K562 (cell line): Measurements from ENCODE around the gene FOSL1. TPM values are rescaled to one million over a fixed set of nuclear protein-coding genes. Genes with fewer than 3 reads are reported as not detected.

Experiments
- CBX2 ChIP-seq: fragments of 200-600 bp; sonication (generic); IDR thresholded peaks from one replicate; pipeline ENCODE4 v1.6.1; 2012; ENCODE audit warnings: mild to moderate bottlenecking, low read length, inconsistent platforms; ENCODE audit not compliant: insufficient read depth, poor library complexity, severe bottlenecking
- CBX3 ChIP-seq, 2 experiments: IDR thresholded peaks; 1 replicate in 1 of 2; 2 replicates in 1 of 2; pipeline ENCODE4 v1.6.1; 2012; ENCODE audit warnings: inconsistent platforms in 2 of 2, low read length in 2 of 2, borderline replicate concordance in 1 of 2, control low read depth in 1 of 2
- CC2D1A ChIP-seq: fragments of 450-650 bp; IDR thresholded peaks from 2 replicates; pipeline ENCODE4 v1.6.1; 2017; ENCODE audit warnings: mild to moderate bottlenecking
- ESRRA ChIP-seq: fragments of 450-650 bp; IDR thresholded peaks from 2 replicates; pipeline ENCODE4 v1.6.1; 2014; ENCODE audit warnings: low read depth, mild to moderate bottlenecking, moderate library complexity, borderline replicate concordance
- NELFE ChIP-seq: IDR thresholded peaks from 2 replicates; pipeline ENCODE4 v1.6.1; 2011; ENCODE audit warnings: mild to moderate bottlenecking; ENCODE audit not compliant: insufficient read depth, insufficient read length
- RBBP5 ChIP-seq: fragments of 200-600 bp; sonication (generic); IDR thresholded peaks from 2 replicates; pipeline ENCODE4 v1.6.1; 2012; ENCODE audit warnings: borderline replicate concordance, mild to moderate bottlenecking, low read length, control low read depth, inconsistent platforms; ENCODE audit not compliant: insufficient read depth, poor library complexity, severe bottlenecking
- RCOR1 ChIP-seq, 2 experiments: IDR thresholded peaks; 2 replicates each; pipeline ENCODE4 v1.6.1; 2012; ENCODE audit warnings: low read depth in 2 of 2, low read length in 2 of 2, borderline replicate concordance in 1 of 2, improper control_type of control experiment in 1 of 2
- SMAD4 ChIP-seq: fragments of 250-450 bp; sonication (Bioruptor Pico); conservative IDR thresholded peaks from 2 replicates; pipeline ENCODE4 v1.8.0; 2021; ENCODE audit warnings: inconsistent platforms, mild to moderate bottlenecking, moderate library complexity
- ZNF444 ChIP-seq: fragments of 250-450 bp; sonication (Bioruptor Pico); IDR thresholded peaks from 2 replicates; pipeline ENCODE4 v1.4.0; 2020; ENCODE audit warnings: mild to moderate bottlenecking, moderate library complexity
- ZNF707 ChIP-seq: fragments of 250-450 bp; sonication (Bioruptor Pico); conservative IDR thresholded peaks from 2 replicates; pipeline ENCODE4 v1.8.0; 2022; ENCODE audit warnings: inconsistent platforms, mild to moderate bottlenecking, moderate library complexity
- ZSCAN29 ChIP-seq: fragments of 450-650 bp; IDR thresholded peaks from 2 replicates; pipeline ENCODE4 v1.6.1; 2017
- polyA plus RNA-seq, 8 experiments: library from polyadenylated mRNA; depleted of rRNA in 4 of 8; stranded (reverse) in 5 of 8; unstranded in 3 of 8; fragments of >200 nt; fragmentation: Nextera tagmentation in 2 of 8; fragmentation: Illumina TruSeq in 1 of 8; extraction: Ambion mirVana in 2 of 8; extraction: Trizol in 1 of 8; gene quantifications; 2 replicates each; pipeline versions ENCODE4 v1.2.1 to v1.2.3, GENCODE V29; 2011 to 2014; ENCODE audit warnings: inconsistent platforms in 1 of 8, missing spikeins in 1 of 8
- total RNA-seq, 7 experiments: library from RNA; depleted of rRNA in 6 of 7; stranded (reverse); fragments of >200 nt in 6 of 7; fragmentation: Illumina TruSeq in 2 of 7; extraction: Trizol in 2 of 7; gene quantifications; 2 replicates each; pipeline versions ENCODE4 v1.2.1 to v1.2.3, GENCODE V29; 2011 to 2021; ENCODE audit warnings: low replicate concordance in 1 of 7
- TF ChIP-seq, protein P1 (sequence below): fragments of 450-650 bp; formaldehyde crosslinking; IDR thresholded peaks from 2 replicates; pipeline ENCODE4 v1.4.0; 2022; ENCODE audit warnings: missing genetic modification characterization
- TF ChIP-seq, protein P2 (sequence below), 3 experiments: IDR thresholded peaks in 2 of 3; conservative IDR thresholded peaks in 1 of 3; 2 replicates each; pipeline ENCODE4 v1.5.1; 2011 to 2012; ENCODE audit warnings: low read length in 3 of 3, mild to moderate bottlenecking in 3 of 3, control low read depth in 2 of 3, improper control_type of control experiment in 1 of 3, inconsistent platforms in 1 of 3, low read depth in 1 of 3, mixed read lengths in 1 of 3, moderate library complexity in 1 of 3; ENCODE audit not compliant: insufficient read depth in 2 of 3
- TF ChIP-seq, protein P3 (sequence below): fragments of 250-450 bp; sonication (Bioruptor Pico); IDR thresholded peaks from 2 replicates; pipeline ENCODE4 v1.5.0; 2020; ENCODE audit warnings: mild to moderate bottlenecking, borderline replicate concordance
- TF ChIP-seq, protein P4 (sequence below), 2 experiments: IDR thresholded peaks; 2 replicates each; pipeline ENCODE4 v1.6.1; 2011; ENCODE audit warnings: borderline replicate concordance in 1 of 2, control low read depth in 1 of 2, low read depth in 1 of 2, low read length in 1 of 2, mild to moderate bottlenecking in 1 of 2, mixed read lengths in 1 of 2, moderate library complexity in 1 of 2; ENCODE audit not compliant: insufficient read depth in 1 of 2, insufficient read length in 1 of 2, poor library complexity in 1 of 2, severe bottlenecking in 1 of 2; ENCODE audit errors: extremely low read depth in 1 of 2
- TF ChIP-seq, protein P5 (sequence below): sonication (generic); formaldehyde crosslinking; IDR thresholded peaks from 2 replicates; pipeline ENCODE4 v1.8.0; 2022; ENCODE audit warnings: missing genetic modification reagents, mild to moderate bottlenecking, moderate library complexity, borderline replicate concordance
- TF ChIP-seq, protein P6 (sequence below): fragments of 250-450 bp; sonication (Bioruptor Pico); IDR thresholded peaks from 2 replicates; pipeline ENCODE4 v1.8.0; 2022; ENCODE audit warnings: moderate library complexity, mild to moderate bottlenecking, inconsistent platforms

FOSL1 gene
- total and polyA plus RNA-seq, 9 of the 15 experiments (the other 6 are each of a cell fraction or from before 2014, with no cell fraction given) = 3.5 to 39.6 (median 10.0) TPM

DNA sequence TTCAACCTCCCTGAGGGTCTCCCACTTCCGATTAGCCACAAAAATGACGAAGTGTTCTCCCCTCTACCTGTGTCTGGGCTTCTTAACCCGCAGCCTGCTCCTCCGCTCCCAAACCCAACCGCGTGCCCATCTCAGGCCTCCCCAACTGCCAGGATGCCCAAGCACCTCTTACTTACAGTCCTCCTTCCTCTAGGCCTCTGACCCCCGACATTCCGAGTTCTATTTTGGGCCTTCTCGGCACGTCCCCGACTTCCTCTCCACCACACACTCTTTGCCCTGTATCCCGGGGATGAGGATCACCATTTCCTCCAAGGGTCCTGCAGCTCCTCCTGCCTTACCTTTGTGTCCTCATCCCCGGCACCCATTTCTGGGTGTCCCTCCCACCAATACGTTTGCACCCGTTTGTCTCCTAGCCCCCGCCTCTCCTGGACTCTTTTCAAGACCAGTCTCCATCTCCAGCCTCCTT lies 40.3 kb downstream of the FOSL1 start (continued):
- TF ChIP-seq RBBP5 (no peak), SMAD4 (CRISPR knock-in tag) (no peak), CBX3 (IDR thresholded peaks at IDR 0.05; ENCODE audit: borderline replicate concordance in 1 of 2, low read length in 2 of 2) (no peak), ZNF707 (CRISPR knock-in tag) (no peak), NELFE (no peak), ESRRA (no peak), RCOR1 (IDR thresholded peaks at IDR 0.05; ENCODE audit: borderline replicate concordance in 1 of 2, low read depth in 2 of 2, low read length in 2 of 2) (no peak), CC2D1A (peak; percentile 37; the same call in 1 of the 2 replicates), ZSCAN29 (0 out of 2 replicates have a peak, but pooled peaks have one; percentile 33), CBX2 (no peak), ZNF444 (no peak)
- TF ChIP-seq, protein P1, sequence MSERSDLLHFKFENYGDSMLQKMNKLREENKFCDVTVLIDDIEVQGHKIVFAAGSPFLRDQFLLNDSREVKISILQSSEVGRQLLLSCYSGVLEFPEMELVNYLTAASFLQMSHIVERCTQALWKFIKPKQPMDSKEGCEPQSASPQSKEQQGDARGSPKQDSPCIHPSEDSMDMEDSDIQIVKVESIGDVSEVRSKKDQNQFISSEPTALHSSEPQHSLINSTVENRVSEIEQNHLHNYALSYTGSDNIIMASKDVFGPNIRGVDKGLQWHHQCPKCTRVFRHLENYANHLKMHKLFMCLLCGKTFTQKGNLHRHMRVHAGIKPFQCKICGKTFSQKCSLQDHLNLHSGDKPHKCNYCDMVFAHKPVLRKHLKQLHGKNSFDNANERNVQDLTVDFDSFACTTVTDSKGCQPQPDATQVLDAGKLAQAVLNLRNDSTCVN (CRISPR knock-in tag) = peak; percentile 95
- TF ChIP-seq, protein P2, sequence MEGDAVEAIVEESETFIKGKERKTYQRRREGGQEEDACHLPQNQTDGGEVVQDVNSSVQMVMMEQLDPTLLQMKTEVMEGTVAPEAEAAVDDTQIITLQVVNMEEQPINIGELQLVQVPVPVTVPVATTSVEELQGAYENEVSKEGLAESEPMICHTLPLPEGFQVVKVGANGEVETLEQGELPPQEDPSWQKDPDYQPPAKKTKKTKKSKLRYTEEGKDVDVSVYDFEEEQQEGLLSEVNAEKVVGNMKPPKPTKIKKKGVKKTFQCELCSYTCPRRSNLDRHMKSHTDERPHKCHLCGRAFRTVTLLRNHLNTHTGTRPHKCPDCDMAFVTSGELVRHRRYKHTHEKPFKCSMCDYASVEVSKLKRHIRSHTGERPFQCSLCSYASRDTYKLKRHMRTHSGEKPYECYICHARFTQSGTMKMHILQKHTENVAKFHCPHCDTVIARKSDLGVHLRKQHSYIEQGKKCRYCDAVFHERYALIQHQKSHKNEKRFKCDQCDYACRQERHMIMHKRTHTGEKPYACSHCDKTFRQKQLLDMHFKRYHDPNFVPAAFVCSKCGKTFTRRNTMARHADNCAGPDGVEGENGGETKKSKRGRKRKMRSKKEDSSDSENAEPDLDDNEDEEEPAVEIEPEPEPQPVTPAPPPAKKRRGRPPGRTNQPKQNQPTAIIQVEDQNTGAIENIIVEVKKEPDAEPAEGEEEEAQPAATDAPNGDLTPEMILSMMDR (IDR thresholded peaks at IDR 0.05 in 2 of 3, conservative IDR thresholded peaks at IDR 0.05 in 1 of 3; ENCODE audit: insufficient read depth in 2 of 3, low read depth in 1 of 3, low read length in 3 of 3) = no peak
- TF ChIP-seq, protein P3, sequence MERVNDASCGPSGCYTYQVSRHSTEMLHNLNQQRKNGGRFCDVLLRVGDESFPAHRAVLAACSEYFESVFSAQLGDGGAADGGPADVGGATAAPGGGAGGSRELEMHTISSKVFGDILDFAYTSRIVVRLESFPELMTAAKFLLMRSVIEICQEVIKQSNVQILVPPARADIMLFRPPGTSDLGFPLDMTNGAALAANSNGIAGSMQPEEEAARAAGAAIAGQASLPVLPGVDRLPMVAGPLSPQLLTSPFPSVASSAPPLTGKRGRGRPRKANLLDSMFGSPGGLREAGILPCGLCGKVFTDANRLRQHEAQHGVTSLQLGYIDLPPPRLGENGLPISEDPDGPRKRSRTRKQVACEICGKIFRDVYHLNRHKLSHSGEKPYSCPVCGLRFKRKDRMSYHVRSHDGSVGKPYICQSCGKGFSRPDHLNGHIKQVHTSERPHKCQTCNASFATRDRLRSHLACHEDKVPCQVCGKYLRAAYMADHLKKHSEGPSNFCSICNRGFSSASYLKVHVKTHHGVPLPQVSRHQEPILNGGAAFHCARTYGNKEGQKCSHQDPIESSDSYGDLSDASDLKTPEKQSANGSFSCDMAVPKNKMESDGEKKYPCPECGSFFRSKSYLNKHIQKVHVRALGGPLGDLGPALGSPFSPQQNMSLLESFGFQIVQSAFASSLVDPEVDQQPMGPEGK = no peak
- TF ChIP-seq, protein P4, sequence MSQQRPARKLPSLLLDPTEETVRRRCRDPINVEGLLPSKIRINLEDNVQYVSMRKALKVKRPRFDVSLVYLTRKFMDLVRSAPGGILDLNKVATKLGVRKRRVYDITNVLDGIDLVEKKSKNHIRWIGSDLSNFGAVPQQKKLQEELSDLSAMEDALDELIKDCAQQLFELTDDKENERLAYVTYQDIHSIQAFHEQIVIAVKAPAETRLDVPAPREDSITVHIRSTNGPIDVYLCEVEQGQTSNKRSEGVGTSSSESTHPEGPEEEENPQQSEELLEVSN (IDR thresholded peaks at IDR 0.05; ENCODE audit: borderline replicate concordance in 1 of 2, extremely low read depth in 1 of 2, insufficient read depth in 1 of 2, insufficient read length in 1 of 2, low read depth in 1 of 2, low read length in 1 of 2, poor library complexity in 1 of 2, severe bottlenecking in 1 of 2) = no peak
- TF ChIP-seq, protein P5, sequence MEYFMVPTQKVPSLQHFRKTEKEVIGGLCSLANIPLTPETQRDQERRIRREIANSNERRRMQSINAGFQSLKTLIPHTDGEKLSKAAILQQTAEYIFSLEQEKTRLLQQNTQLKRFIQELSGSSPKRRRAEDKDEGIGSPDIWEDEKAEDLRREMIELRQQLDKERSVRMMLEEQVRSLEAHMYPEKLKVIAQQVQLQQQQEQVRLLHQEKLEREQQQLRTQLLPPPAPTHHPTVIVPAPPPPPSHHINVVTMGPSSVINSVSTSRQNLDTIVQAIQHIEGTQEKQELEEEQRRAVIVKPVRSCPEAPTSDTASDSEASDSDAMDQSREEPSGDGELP (CRISPR knock-in tag) = no peak
- TF ChIP-seq, protein P6, sequence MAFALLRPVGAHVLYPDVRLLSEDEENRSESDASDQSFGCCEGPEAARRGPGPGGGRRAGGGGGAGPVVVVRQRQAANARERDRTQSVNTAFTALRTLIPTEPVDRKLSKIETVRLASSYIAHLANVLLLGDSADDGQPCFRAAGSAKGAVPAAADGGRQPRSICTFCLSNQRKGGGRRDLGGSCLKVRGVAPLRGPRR (CRISPR knock-in tag) = no peak
